AML-193 (cell line): ENCODE results near the gene MEGF6.
"Not testable (repeated sequence)": the region's sequence is repeated elsewhere in the genome, so short reads cannot be mapped to it uniquely, and the experiment has no call there.

Experiments used
- DNase-seq, 2 experiments: peaks; one replicate each; lab custom pipeline; 2025; lab: John Stamatoyannopoulos, UW

Gene MEGF6

DNA sequence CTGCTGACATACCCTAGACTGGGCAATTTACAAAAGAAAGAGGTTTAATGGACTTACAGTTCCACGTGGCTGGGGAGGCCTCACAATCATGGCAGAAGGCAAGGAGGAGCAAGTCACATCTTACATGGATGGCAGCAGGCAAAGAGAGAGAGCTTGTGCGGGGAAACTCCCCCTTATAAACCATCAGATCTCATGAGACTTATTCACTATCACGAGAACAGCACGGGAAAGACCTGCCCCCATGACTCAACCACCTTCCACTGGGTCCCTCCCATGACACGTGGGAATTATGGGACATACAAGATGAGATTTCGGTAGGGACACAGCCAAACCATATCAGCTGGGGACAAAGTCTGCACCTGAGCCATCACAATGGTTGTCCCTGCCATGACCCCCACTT lies 35.8 kb downstream of the MEGF6 start:
- not testable (repeated sequence) for DNase-seq

DNA sequence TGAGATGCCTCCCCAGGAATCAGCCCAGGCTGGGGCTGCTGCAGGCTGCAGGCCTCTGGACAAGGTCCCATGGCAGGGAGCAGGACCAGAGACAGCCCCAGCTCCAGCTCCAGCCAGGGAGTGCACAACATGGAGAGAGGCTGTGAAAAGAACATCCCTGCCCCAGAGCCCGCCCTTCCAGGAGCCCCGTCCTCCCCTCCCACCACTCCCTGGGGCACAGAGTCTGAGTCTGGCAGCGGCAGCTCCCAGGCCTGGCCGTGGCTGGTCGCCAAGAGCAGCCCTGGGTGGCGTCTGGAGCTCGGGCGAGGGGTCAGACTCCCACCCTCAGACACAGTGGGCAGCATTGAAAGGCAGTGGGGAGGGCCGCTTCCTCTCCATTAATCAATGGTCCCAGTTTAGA lies 37.8 kb downstream of the MEGF6 start:
- no peak for DNase-seq

DNA sequence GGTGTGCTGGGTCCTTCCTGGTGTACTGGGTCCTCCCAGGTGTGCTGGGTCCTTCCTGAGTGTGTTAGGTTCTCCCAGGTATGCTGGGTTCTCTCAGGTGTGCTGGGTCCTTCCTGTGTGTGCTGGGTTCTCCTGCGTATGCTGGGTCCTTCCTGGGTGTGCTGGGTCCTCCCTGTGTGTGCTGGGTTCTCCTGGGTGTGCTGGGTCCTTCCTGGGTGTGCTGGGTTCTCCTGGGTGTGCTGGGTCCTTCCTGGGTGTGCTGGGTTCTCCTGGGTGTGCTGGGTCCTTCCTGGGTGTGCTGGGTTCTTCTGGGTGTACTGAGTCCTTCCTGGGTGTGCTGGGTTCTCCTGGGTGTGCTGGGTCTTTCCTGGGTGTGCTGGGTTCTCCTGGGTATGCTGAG lies 38.7 kb downstream of the MEGF6 start:
- DNase-seq, result not testable (repeated sequence)

DNA sequence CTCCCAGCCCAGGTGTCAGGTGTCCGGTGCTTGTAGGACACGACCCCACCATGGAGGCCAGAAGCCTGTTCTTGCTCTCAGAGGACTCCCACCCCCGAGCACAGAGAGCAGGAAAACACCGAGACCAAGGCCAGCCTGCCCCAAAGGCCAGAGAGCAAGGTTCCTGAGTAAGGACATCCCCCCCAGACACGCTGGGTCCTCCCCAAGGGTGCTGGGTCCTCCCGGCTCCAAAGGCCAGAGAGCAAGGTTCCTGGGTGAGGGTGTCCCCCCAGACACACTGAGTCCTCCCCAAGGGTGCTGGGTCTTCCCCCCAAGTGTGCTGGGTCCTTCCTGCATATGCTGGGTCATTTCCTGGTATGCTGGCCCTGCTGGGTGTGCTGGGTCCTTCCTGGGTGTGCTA lies 40.0 kb downstream of the MEGF6 start:
- DNase-seq, result no peak

DNA sequence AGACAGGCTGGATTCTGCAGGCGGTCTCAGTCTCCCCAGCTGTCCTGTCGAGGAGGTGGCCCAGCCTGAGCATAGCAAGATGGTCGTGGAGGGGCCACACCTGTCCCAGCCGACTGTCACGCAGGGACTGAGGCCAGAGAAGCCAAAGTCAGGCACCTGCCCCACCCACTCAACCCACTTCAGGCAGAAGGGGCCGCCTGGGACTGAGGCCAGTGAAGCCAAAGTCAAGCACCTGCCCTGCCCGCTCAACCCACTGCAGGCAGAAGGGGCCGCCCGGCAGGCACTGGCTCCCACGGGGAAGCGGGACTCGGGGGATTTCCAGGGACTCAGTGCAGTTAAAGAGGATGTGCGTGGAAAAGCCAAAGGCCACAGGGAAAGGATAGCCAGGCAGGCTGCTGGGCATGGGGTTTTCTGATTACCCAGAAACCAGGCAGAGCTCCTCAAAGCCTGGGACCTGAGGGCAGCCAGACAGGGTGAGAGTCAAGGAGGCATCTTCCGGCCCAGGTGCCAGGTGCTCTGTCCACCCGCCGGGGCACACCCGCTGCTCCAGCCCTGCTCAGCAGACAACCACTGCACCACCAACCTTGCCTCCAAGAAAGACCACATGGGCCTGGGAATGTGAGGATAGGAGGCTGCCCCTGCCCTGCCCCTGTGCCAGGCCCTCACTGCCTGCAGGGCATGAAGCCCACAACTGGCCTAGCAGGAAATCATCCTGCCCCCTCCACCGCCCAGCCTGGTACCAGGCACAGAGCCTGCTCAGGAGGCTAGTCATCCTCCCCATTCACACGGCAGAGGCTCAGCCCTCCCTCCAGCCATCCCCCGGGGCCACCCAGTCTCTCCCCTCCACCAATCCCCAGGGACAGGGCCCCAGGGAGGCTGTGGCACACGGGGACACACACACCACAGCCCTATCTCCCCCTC lies 41.0 kb downstream of the MEGF6 start:
- DNase-seq, result no peak

DNA sequence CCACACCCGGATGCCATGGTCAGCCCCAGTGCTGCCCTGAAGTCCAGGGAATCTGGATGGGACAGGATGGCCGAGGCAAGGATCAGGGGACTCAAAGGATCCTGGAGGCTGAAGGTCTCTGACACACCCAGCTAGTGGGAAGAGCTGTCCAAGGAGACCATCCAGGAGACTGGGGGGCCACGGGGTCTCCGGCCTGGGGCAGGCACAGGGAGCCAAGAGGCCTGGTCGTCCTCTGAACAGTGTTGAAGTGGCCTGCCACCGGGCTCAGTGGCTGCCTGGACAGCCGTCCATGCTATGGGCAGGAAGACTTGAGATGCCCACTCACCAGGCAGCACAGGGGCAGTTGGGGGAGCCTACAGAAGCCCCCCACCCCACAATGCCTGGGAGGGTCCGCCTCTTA lies 41.9 kb downstream of the MEGF6 start:
- no peak for DNase-seq

DNA sequence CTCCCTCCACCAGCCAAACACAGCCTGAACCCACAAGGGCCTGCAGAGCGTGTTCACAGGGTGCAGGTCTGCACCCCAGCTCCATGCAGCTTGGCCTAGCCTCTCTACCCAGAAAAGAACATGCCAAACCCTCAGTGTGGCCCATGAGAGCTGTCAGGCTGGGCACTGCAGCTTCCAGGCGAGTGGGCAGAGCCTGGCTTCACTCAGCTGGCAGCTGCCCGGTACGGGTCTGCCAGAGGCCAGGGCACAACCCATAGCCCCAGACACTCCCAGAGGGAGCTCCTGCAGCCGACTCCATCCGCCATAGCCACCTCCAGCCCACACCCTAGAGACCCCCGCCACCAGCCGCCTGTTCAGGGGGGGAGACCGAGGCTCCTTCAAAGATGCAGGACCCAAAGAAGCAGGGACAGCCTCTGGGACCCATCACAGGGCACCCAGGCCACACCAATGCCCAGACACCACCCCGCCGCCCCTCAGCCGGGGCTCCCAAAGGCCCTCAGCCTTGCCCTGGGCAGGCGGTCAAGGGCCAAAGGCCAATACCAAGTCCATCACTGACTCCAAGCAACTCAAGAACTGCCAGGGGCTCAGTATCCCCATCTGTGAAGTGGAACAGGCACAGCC lies 42.4 kb downstream of the MEGF6 start:
- no peak for DNase-seq

DNA sequence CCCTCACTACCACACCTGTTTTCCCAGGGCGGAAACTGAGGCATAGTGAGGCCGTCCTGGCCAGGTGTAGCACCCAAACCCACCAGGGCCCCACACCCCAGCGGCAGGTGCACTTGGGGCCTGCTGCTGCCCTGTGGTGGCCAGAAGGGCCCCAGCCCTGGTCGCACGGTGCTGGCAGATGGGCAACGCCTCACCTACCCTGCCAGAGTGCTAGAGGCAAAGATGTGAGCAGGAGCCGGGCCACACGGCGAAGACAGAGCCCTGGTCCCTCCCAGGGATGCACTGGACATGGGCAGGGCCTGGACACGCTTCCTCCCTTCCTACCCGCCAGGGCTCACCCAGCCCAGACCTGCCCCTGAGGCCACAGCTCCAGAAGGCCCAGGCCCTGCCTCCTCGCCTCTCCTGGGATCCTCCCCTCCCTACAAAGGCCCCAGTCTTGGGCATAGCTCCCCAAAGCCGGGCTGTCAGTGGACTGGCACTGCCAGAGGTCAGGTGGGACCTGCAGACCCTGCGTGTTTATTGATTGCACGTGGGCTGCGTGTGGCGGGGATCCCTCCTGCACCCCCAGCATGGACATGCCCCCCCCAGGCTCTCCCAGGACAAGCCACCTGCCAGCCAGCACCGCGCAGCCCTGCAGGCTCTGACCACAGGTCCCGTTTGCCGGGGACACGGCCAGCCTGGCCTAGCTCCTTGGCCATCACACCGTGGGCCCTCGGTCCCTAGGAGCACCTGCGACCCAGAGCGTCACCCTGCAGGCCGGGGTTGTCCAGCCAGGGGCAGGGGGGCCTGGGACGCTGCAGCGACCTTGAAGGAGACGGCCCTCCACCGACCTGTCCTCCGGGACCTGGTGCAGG lies 44.1 kb downstream of the MEGF6 start:
- no peak for DNase-seq

DNA sequence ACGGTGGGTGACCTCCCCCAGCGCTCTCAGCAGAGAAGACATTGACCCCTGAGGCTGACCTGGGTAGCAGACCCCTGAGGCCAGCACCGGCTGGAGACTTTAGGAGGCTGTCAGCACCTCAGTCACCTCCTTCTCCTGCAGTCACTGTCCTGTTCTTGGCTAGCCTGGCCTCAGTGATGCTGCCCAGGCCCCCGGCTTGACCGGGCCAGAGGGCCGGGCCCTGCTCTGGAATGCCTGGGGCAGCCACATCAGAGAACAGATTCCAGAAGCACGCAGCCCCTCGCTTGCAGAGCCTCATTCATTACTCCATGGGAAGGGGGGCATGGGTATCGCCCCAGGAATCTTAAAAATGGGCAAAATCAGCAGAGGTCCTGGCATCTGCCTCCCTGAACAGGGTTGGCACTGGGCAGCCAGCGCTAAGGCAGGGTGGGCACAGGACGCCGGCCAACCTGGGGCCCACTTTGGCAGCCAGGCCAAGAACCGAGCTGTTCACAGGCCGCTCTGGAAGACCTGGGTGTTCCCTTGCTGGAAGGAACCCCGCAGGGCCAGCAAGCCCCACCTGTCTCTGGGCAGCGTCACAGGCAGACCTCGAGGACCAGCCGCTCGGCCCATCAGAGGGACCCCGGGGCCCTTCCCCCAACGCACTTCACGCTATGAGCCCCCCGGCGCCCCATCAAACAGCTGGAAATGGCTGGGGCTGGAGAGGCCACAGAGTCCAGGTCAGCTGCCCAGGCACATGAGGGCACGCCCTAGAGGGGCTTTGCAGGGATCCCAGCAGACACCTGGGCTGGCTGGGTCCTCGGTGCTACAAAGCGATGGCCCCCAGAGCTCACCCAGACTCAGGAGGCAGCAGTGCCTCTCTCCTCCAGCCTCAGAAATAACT lies 45.1 kb downstream of the MEGF6 start:
- no peak for DNase-seq

DNA sequence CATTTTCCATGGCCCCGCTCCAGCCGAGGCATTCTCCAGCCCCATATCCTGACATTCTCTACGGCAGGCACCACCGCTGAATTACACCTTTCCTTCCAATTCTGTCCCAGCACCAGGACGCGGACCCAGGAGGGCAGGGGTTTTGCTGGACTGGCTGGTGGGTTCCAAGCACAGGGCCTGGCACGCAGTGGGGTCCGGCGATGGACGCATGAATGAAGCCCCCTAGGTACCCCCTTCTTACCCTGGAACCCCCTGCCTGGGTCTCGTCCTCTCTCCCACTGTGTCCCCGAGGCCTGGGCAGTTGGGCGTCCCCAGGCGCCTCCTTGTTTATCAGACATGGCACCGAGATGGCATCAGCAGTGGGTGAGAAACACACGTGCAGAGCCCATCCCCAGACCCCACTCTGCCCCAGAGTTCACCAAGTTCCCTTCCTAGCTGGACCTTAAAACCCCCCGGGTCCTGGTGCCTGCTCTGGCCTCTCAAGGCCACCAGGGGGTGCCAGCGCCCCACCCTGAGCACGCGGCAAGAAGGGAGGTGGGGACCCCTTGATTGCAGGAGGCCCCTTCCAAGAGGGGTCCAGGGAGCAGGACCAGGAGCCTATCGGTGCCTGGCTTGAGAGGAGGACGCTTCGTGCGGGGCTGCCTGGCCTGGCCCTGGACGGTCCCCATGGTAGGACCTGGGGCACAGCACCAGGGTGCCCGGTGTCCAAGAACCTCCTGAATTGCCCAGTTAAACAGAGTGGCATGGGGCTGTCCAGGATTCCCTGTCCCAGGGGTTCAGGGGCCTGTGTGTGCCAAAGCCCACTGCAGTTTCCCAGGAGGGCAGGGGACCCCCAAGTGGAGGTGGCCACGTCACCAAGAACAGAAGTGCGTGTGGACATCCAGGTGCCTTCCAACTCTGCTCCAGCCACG lies 46.1 kb downstream of the MEGF6 start:
- peak in 1 of 2 experiments; percentile 30 for DNase-seq

DNA sequence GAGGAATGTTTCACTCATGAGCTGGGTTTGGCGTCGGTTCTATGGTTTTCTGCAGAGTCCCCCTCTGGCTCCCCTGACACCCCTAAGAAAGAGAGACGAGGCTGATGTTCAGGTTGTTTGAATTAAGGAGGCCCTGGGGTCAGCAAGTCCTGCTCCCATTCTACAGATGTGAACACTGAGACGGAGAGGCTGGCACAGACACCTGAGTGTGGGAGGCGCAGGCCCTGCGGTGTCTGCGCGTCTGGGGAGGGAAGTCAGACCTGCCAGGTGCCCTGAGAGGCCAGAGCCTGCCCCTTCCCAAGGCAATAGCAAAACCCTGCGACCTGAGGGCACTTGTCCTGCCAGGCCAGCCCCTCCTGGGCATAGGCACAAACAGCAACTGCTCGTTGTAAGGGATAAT lies 47.7 kb downstream of the MEGF6 start:
- no peak for DNase-seq

DNA sequence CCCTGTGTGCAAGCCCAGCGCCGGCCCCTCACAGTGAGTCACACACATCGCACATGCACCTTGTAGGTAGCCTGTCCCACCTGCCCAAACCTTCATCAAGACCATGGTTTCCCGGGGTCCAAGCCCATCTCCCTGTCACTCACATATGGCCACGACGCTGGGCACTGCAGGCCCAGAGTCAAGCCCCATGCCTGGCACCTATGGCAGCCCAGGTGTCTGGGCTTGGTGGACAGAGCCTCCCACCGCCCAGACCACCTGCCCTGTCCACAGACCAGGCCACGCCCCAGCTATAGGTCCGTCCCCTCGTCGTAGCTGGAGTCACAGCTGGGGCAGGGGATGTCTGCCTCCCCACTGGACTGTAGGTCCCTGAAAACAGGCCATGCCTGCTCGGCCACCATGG lies 48.2 kb downstream of the MEGF6 start:
- no peak for DNase-seq

DNA sequence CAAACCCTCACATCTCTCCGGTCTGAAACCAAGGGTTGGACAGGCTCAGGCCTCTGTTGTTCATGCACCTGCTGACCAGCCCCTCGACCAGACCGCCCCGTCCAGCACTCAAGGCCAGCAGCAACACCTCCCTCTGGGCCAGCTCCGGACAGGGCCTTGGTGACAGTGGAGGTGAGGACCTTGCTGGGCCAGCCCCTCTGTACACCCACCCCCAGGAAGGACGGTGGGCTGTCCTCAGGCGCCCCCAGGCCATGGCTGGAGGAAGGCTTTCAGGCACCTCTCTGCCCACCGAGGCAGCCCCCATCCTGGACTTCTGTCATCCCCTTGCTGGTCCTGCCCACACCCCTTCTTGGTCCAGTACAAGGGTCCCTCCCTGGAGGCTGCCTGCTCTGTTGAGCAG lies 48.6 kb downstream of the MEGF6 start:
- no peak for DNase-seq

DNA sequence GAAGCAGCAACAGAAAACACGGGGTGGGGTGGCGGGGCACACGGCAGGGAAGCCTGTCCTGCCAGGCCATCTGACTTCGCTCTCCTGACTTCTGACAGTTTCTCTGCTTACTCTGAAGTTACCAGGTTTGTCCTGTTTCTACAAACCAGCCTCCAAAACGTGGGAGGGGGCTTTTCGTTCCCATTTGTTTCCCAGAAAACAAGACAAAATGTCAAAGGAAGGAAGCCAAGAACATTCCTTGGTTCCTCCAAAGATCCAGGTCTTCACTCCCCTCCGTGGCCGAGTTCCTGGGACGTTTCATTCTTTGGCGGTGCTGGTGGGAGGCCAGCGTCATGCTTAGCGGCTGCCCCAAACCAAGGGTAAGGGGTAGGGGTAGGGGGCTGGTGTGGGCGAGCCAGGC lies 49.6 kb downstream of the MEGF6 start:
- no peak for DNase-seq

DNA sequence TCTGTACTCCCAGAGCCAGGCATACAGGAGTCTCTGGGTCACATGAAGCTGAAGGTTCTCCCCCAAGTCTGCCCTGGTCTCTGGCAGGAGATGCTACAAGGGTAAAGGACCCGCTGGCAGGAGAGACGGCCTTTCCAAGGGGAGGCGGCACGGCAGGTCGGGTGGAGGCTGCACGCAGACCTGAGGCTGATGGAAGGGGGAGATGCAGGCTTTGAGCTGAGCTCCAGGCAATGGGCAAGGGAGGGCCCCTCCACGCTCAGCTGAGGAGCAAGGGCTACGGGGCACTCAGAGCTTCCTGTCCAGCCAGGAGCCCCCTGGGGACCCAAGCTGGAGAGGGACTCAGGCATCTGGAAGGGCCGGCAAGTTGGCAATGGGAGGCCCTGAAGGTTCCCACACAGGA lies 50.3 kb downstream of the MEGF6 start:
- DNase-seq, result no peak

DNA sequence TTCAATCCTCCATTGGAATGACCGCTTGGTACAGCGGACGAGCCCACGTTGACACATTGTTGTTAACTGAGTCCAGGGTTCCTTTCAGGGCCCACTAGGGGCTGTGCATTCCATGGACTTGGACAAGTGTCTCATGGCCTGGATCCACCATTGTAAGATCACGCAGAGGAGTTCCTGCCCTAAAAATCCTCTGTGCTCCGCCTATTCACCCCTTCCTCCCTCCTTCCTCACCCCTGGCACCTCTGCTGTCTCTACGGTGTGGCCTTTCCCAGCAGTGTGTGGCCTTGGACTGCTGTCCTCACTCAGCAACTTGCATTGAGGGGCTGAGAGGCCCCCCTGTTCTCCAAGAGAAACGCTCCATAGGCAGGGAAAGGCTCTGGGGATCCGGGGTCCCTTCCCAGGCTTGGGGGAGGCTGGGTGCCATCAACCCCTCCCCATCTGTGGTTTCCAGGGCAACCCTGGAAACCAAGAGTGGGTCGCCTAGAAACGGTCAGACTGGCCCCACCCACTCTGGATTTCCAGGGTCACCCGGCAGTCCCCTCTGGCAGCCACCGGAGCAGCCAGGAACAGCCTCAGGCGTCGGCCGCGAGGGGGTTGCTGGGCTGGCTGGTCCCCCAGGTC lies 50.9 kb downstream of the MEGF6 start:
- DNase-seq, result no peak

DNA sequence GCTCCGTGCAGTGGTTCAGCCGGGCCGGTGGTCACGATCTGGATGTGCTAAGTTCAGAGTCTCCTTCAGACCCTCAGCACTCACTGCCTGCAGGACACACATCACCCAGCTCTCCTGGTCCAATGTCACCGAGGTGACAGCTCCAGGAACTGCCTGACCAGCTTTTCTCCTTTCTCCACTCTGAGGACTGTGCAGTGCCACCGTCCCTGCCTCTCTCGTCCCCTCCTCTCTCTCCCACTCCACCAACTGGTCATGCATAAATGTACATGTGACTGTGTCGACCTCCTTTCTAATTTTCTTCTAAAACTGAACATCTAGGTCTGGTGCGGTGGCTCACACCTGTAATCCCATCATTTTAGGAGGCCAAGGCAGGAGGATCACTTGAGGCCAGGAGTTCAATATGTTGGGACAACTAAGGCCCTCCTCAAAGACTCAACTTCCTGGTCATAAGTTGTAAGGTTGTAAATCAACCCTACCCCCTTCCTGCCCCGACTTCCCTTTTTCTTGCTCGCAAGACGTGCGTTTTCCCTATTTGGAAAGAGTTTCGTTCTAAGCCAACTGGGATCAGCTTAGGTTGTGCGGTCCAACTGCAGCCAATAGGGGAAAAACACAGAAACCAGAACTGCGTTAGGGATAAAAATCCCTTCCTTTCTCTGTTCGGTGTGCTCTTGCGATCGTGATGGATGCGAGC lies 53.1 kb downstream of the MEGF6 start:
- no peak for DNase-seq

DNA sequence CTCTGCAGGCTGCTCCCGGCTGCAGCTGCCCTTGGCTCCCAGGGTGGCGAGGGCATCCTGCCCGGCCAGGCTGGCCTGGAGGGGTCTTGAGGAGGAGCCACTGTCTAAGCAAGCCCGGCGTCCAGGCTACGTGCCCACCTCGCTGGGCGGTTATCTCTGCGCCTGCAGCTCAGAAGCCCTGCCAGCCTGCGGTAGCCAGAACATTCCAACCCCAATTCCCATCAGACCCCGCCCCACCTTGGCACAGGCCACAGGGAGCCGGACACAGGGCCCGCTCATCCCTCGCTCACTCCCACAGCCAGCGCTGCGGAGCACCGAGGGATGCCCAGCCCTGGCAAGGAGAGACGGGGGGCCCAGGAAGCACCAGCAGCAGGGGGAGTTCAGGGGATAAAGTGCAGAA lies 53.9 kb downstream of the MEGF6 start:
- no peak for DNase-seq

DNA sequence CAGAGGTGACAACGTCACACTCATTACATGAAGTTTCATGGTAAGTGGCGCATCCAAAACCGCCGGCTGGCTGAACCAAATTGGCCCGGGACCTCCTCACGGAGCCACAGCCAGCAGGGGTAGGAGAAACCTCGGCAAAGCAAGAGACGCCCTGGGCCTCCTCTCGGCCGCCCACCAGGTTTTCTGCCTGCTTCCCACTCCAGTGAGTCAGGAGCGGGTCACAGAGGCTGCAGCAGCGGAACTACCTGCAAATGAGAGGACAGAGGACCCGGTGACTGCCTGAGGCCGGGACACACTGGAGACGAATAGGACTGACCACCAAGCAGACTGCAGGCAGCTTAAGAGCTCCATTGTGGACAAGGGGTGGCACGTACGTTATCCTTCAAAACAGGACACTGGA lies 55.0 kb downstream of the MEGF6 start:
- DNase-seq, result no peak
